ENCODE data around the gene ACTN4.
"Not testable (repeated sequence)": the region's sequence is repeated elsewhere in the genome, so short reads cannot be mapped to it uniquely, and the experiment has no call there.

ACTN4 gene

GRCh38 chr19:38763795-38764220 lies 116.4 kb downstream of the ACTN4 start:
- no peak overlapping the region for H3K27ac ChIP-seq
- H3K9me3 ChIP-seq (ENCODE audit: low read depth, low read length), result no peaks in the 10 kb centered on the region
- H3K4me3 ChIP-seq, result no peak overlapping the region
- DNase-seq (ENCODE audit: low read depth, low spot score), result no peak
- no peaks in the 10 kb centered on the region for H3K36me3 ChIP-seq (ENCODE audit: insufficient read depth, low read length)
- no peak overlapping the region for H3K9ac ChIP-seq (ENCODE audit: insufficient read length)
- TF ChIP-seq EZH2 (IDR thresholded peaks at IDR 0.05), result no peak
- TF ChIP-seq FOXP2 (optimal IDR thresholded peaks at IDR 0.05; ENCODE audit: control extremely low read depth, extremely low read length, insufficient read depth), result no peak
- no peak for TF ChIP-seq POLR2AphosphoS5 (IDR thresholded peaks at IDR 0.05; ENCODE audit: borderline replicate concordance, low read depth, low read length)

DNA sequence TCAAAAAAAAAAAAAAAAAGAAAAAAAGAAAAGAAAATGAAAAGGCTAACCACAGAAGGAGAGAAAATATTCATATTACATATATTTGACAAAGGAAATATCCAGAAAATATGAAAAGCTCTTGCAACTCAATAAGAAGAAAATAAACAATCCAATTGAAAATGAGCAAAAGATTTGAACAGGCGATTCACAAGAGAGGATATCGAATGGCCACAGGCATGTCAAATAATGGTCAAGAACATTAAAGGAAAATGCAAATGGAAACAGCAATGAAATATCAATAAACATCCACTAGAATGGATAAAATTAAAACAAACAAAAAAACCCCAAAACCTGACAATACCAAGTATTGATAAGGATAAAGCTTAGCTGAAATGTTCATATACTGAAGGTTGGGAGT lies 117.8 kb downstream of the ACTN4 start:
- Histone ChIP-seq H3K27ac (no peak overlapping the region), H3K4me3 (no peak overlapping the region), H3K36me3 (ENCODE audit: insufficient read depth, low read length) (no peaks in the 10 kb centered on the region), H3K9me3 (ENCODE audit: low read depth, low read length) (no peaks in the 10 kb centered on the region), H3K9ac (ENCODE audit: insufficient read length) (no peak overlapping the region)
- no peak for DNase-seq (ENCODE audit: low read depth, low spot score)
- TF ChIP-seq FOXP2 (optimal IDR thresholded peaks at IDR 0.05; ENCODE audit: control extremely low read depth, extremely low read length, insufficient read depth), result no peak
- TF ChIP-seq POLR2AphosphoS5 (IDR thresholded peaks at IDR 0.05; ENCODE audit: borderline replicate concordance, low read depth, low read length), result no peak

GRCh38 chr19:38766276-38767047 lies 119.0 kb downstream of the ACTN4 start:
- DNase-seq (ENCODE audit: low read depth, low spot score), result no peak
- no peak overlapping the region for H3K4me3 ChIP-seq
- no peak overlapping the region for H3K27ac ChIP-seq
- H3K36me3 ChIP-seq (ENCODE audit: insufficient read depth, low read length), result no peaks in the 10 kb centered on the region
- no peaks in the 10 kb centered on the region for H3K9me3 ChIP-seq (ENCODE audit: low read depth, low read length)
- TF ChIP-seq EZH2 (IDR thresholded peaks at IDR 0.05) (no peak), FOXP2 (optimal IDR thresholded peaks at IDR 0.05; ENCODE audit: control extremely low read depth, extremely low read length, insufficient read depth) (no peak), POLR2AphosphoS5 (IDR thresholded peaks at IDR 0.05; ENCODE audit: borderline replicate concordance, low read depth, low read length) (no peak)
- H3K9ac ChIP-seq (ENCODE audit: insufficient read length), result no peak overlapping the region

DNA sequence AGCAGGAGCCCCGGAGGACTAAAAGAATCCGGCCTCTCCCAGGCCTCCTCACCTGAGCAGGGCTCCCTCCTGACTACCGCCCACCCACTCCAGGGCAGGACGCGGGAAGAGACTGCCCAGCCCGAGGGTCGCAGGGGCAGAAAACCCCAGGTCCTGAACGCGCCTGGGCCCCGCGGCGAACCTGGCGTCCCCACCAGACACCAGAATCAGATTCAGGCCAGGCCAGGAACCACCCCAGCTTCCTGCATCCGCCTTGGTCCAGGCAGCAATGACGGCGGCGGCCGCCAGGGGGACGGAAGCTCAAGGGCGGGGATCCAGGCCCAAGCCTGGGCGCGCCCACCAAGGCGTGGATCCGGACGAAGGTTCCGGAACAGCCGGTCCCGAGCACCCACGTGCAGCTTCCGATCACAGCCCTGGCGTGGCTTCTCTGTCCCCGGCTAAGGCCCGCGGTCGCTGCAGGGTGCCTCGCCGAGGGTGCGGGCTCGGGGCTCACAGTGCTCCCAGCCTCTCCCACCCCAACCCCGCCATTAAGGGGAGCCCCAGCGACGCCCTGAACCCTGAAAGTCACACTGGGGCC lies 122.3 kb downstream of the ACTN4 start:
- Histone ChIP-seq H3K9me3 (ENCODE audit: low read depth, low read length) (no peaks in the 10 kb centered on the region), H3K4me3 (no peak overlapping the region), H3K9ac (ENCODE audit: insufficient read length) (no peak overlapping the region), H3K36me3 (ENCODE audit: insufficient read depth, low read length) (no peaks in the 10 kb centered on the region), H3K27ac (no peak overlapping the region)
- TF ChIP-seq POLR2AphosphoS5 (IDR thresholded peaks at IDR 0.05; ENCODE audit: borderline replicate concordance, low read depth, low read length) (no peak), EZH2 (IDR thresholded peaks at IDR 0.05) (no peak), FOXP2 (optimal IDR thresholded peaks at IDR 0.05; ENCODE audit: control extremely low read depth, extremely low read length, insufficient read depth) (no peak)
- DNase-seq (ENCODE audit: low read depth, low spot score), result no peak

GRCh38 chr19:38770228-38770948 lies 122.9 kb downstream of the ACTN4 start:
- not testable (repeated sequence) for H3K4me3 ChIP-seq; H3K9ac ChIP-seq (ENCODE audit: insufficient read length); H3K9me3 ChIP-seq (ENCODE audit: low read depth, low read length); DNase-seq (ENCODE audit: low read depth, low spot score); H3K27ac ChIP-seq; H3K36me3 ChIP-seq (ENCODE audit: insufficient read depth, low read length)

DNA sequence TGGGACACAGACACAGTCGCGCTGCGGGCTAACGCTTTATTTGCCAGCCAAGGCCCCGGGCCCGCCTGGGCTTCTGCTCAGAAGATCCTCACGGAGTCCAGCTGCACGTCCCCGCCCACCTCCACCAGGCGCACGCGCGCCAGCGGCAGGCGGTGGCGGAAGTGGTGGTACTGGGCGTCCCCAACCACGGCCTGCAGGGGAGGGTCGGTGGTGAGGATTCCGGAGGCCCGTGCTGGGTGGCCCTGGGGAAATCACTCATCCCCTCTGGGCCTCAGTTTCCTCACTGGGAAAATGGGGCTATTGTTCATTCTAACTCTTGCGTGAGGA lies 123.5 kb downstream of the ACTN4 start:
- not testable (repeated sequence) for H3K36me3 ChIP-seq (ENCODE audit: insufficient read depth, low read length); H3K9me3 ChIP-seq (ENCODE audit: low read depth, low read length); DNase-seq (ENCODE audit: low read depth, low spot score); H3K4me3 ChIP-seq; H3K27ac ChIP-seq; H3K9ac ChIP-seq (ENCODE audit: insufficient read length)

GRCh38 chr19:38771569-38771968 lies 124.1 kb downstream of the ACTN4 start:
- H3K9me3 ChIP-seq (ENCODE audit: low read depth, low read length); DNase-seq (ENCODE audit: low read depth, low spot score); H3K4me3 ChIP-seq; H3K36me3 ChIP-seq (ENCODE audit: insufficient read depth, low read length); H3K9ac ChIP-seq (ENCODE audit: insufficient read length); H3K27ac ChIP-seq: not testable (repeated sequence)

DNA sequence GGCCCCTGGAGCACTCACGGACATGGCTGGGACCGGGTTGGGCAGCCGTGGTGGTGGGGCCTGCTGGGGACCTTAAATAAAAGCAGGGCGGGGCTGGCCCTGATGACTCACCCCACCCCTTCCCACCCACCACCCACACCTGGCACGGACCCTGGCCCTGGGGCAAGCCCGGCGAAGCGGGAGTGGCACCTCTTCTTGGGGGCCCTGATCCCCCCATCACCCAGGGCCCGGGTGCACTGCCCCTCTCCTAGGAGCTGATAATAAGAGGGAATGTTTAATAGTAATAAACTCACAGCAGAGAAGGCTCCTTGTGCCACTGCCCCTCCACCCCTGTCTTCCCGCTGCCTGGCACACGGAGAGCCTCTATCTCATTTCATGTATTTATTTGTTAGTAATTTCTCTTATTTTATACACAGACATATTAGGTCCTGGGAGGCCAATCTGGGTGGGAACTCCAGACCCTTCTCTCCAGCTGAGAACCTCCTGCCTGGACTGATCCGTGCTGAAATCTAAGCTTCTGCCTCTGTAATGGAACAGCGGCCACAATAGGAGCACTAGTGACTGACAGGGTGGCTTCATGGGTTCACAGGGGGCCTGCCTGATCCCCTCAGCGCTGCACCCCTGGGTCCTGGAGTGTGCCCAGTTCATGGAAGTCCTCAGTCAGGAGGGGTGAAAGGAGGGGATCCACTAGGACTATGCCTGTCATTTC lies 126.2 kb downstream of the ACTN4 start, which contains the start of gene LGALS7:
LGALS7 (minus strand) TSS at position 49 of the 709 bp plus-strand sequence; CDS start at position 24, 25 bp downstream.
- Histone ChIP-seq H3K9ac (ENCODE audit: insufficient read length) (no peak within 1 kb of the TSS), H3K9me3 (ENCODE audit: low read depth, low read length) (no peaks in the 10 kb centered on the region), H3K27ac (no peak within 1 kb of the TSS), H3K4me3 (no peak within 1 kb of the TSS), H3K36me3 (ENCODE audit: insufficient read depth, low read length) (no peaks in the 10 kb centered on the region)
- no peak for TF ChIP-seq EZH2 (IDR thresholded peaks at IDR 0.05)
- no peak for TF ChIP-seq POLR2AphosphoS5 (IDR thresholded peaks at IDR 0.05; ENCODE audit: borderline replicate concordance, low read depth, low read length)
- TF ChIP-seq FOXP2 (optimal IDR thresholded peaks at IDR 0.05; ENCODE audit: control extremely low read depth, extremely low read length, insufficient read depth), result no peak
- DNase-seq (ENCODE audit: low read depth, low spot score), result no peak

All from SK-N-MC (cell line).